Left hindlimb (tissue), 1 donor: ENCODE results near the gene TCF4.

Experiments
- DNase-seq: peaks from one replicate; pipeline ENCODE4 v3.0.0-alpha.2; 2018

Gene TCF4

DNA sequence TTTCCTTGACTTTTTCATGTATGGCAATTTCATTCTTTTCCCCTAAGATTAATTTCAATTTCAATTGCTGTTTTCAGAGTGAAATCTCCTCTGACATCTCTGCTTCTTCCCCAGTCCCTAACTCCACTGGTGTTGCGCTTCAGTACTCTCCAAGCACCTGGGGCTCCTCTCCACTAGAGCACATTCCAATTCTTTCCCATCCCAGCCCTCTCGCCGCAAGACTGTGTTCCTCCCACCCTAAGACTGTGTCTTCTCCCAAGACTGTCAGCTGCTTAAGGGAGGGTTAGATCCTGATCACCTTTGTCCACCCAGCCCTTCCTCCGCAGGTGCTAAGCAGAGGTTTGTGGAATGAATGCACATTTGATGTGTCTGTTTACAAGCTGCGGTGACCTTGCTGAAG is 373.0 kb downstream of the TCF4 start:
- no peak for DNase-seq

DNA sequence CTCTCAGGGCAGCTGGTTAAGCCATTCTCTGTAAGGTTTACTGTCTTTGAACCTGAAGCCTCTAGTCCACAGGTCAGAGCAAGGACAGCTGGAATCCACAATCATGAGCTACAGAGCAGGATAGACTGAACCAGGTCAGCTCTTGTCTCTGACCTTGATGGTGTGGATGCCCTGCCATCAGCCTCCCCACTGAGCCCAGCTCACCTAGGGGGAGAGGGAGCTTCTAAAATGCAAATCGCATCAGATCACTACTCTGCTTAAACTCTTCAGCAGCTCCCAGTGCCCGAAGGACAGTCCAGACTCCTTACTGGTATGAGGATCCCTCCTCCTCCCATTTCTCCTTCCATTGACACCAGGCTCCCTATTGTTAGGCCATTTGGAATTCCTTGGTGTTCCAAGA is 373.5 kb downstream of the TCF4 start:
- DNase-seq, result no peak

GRCh38 chr18:55213586-55213985 is 374.4 kb downstream of the TCF4 start:
- no peak for DNase-seq

- no peak for DNase-seq
These were observed 381.1 kb downstream of the TCF4 start for GRCh38 chr18:55206927-55207326.

DNA sequence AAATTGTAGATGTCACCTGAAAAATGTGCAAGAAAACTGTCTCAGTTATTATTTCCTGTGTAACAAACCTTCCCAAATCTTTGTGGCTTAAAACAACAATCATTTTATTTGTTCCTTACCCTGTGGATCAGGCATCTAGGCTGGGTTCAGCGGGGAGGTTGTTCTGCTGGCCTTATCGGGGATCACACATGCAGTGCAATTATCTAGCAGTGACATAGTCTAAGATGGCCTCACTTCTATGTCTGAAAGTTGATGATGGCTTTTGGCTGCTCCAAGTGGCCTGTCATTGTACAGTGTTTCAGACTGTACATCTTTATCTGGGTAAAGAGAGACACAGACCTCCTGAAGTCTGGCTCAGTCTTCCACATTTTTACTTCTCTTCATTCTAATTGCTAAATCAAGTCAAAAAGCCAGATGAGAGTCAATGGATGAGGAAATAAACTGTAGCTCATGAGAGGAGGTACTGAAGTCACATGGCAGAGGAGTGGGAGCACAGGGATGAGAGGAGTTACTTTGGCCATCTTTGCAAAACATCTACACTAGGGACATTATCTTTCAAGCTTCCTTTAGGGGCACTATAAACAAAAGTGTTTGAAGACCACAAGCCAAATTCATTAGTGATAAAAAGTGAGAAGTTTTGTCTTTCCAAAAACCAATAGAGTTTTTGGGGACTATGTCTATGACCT is 385.6 kb downstream of the TCF4 start:
- no peak for DNase-seq

DNA sequence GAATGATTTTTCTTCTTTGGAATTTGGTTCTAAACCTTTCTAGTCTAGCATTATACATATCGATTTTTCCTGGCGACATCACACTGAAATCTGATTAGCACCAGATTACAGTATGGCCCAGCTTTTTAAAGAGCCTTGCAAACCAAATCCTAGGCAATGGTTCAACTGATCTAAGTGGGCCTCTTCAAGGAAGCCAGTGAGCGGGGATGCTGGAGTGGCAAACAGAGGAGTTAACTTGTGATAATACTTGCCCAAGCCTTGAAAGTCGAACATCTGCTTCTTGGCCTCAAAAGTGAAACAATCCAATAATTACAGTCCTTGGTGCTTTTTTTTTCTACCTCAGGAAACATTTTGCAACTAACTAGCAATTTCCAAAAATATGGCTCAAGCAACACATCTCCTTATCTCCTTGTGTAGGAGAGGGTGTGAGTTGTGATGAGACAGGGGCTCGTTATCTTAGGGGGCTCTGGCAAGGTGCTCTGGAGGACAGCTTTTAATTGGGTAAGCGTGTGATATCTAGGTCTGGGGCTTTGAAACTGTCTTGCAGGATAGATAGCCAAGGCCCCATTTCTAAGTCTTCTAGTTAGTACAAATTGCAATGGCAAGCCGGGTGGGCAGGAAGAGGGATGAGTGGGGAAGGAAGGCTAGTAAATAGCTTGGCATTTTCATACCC is 388.6 kb downstream of the TCF4 start:
- no peak for DNase-seq

DNA sequence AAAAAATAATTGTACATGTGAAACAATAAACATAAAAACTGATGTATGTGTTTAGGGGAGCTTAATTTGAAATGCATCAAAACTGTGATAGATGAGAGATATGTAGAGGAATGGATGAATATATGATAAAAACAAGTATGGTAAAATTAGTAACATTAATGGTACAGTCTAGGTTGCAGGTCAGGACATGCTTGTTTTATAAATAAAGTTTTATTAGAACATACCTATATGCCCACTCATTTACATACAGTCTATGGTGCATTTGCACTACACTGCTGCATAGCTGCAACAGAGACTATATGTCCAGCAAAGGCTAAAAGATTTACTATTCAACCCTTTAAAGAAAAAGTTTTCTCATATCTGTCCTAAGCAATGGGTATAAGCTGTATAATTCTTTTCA is 392.1 kb downstream of the TCF4 start:
- no peak for DNase-seq

GRCh38 chr18:55189972-55190371 is 398.0 kb downstream of the TCF4 start:
- no peak for DNase-seq

- DNase-seq, result no peak
These were observed 401.4 kb downstream of the TCF4 start for GRCh38 chr18:55186588-55186987.

- no peak for DNase-seq
These were observed 402.6 kb downstream of the TCF4 start for GRCh38 chr18:55185391-55185790.

DNA sequence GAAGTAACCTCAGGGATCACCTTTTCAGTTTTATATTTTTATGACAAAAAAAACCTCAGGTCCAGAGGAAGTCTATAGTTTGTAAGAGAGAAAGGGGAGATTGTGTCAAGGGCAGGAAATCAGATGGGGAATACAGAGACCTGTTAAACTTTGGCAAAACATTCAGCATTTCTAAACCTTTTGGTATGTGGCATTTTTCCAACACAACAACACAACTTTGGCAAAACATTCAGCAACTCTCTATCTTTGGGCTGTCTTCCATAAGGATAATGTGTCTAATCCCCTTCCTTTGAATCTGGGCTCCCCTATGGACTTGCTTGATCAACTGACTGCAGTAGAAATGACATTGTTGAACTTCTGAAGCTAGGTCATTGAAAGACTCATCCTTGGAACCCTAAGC is 408.2 kb downstream of the TCF4 start:
- DNase-seq, result no peak

GRCh38 chr18:55179425-55179824 is 408.6 kb downstream of the TCF4 start:
- DNase-seq, result no peak

DNA sequence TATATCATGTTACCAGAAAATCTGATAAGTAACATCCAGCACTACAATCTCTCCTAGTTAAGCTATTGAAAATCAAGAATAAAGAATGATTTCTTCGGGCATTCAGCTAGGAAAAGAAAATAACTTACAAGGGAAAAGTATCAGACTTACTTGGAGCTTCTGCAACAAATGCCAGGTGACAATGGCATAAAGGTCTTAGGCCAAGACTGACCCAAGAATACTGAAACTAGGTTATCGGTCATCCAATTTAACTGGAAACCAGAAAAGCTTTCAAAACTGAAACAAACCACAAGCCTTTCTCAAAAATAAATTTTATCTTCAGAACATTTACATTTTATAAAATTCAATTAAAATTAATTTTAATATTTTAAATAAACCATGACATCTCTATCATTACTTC is 414.7 kb downstream of the TCF4 start:
- DNase-seq, result no peak
